DLD1 (cell line): ENCODE results near the gene PTPRN2.

Experiments used
- in situ Hi-C: cut with HindIII; loops from 2 replicates; pipeline ENCODE4 v1.10.0; 2017; ENCODE audit warnings: low sequenced_read_pairs

The PTPRN2 gene

GRCh38 chr7:157558516-157558874 is 1029.1 kb downstream of the PTPRN2 start:
- in situ Hi-C loops: no loop called here

DNA sequence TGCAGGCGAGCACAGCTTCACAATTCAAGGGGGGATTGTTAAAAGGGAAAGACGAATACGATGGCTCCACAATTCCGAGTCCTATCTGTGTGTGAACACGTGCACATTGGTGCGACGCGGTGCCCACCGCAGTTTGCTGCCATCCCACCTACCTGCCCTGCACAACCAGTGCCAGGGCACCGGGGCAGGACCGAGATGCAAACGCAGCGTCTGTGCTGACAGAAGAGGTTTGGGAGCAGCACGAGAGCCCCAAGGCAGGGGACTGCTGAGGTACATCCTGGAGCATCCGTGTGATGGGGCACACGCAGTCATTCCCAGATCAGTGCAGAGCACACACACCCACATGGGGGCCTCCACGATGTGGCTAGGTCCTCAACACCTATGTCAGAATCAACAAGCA is 1029.6 kb downstream of the PTPRN2 start:
- in situ Hi-C loops: no loop called here

DNA sequence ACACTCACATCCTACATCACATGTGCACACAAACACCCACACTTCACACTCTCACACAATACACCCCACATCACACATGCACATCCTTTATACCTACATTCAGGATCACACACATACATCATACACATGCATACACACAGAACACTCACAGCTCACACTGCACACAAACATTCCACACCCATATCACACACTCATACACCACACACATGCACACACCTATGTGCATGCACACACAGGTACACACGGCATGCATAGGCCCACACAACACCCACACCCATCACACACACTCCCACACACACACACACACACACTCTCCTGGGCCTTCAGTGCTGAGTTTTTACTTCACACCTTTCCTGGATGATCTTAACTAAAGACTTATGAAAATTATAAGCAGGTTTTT is 1030.4 kb downstream of the PTPRN2 start:
- in situ Hi-C loops: no loop called here

DNA sequence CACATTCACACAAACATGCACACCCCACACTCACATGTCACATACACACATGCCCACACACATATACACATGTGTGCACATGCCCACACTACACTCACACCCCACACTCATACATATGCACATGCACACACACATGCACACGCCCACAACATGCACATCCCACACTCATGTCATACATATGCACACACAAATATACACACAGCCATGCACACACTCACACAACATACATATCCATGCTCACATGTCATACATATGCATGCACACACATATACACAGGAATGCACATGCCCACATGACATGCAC is 1031.0 kb downstream of the PTPRN2 start:
- in situ Hi-C loops: no loop called here

- in situ Hi-C loops: no loop called here
Measured at GRCh38 chr7:157555944-157556641, 1031.5 kb downstream of the PTPRN2 start.

DNA sequence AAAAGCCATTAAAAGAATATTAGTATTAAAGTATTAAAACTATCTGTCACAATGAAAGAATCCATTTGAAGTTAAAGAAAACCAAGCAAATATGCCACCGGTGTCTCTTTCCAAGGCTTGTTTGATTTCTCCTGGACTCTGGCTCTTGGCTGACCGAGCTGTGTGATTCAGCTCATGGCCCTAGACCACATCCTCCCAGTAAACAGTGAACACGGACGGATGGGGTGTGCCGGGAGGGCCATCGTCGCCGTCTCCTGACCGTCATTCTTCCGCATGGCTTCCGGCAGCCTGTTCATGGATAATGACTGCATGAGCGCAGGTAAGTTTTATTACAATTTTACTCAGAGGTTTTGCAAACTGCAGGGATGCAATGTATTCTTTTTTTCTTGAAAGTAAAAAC is 1032.3 kb downstream of the PTPRN2 start:
- in situ Hi-C loops: no loop called here

DNA sequence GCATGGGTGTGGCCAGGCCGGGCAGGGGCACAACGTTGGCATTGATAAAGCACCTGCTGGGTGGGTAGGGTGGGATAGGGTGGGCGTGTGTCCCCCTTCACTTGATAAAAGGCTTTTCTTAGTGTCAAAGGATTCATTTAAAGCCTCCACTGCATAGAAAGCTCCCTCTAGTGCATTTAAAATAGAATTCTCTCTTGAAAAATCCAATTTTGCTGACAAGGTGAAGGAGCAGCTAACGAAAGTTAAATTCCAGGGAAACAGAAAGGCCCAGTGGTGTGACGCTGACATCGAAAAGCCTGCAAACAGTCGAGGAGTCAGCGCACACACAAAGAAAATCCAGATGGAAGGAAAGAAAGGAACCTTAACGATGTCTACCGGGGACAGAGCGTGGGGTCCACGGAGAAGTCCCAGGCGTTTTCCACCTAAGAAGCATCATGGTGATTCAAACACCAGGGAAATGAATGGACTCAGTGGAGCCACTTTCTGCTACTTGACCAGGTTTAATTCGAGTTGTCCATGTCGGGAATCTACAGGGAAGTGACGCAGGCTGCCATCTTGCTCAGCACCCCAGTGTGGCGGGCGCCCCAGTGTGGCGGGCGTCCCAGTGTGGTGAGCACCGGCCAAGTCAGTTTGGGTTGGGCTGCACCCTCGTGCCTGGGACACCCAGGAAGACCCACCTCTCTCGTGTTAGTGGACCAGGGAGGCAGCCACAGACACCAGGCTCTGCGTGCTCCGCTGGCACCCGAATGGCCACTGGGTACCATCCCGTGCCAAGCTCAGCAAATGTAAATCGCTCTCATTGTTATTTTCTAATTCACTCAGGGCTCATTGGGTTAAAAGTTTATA is 1033.0 kb downstream of the PTPRN2 start:
- in situ Hi-C loops: loop anchor here (5.0 kb wide), 2 partner anchors 37 to 62 kb away; no protein-coding TSS in a partner anchor

- in situ Hi-C loops: loop anchor here (5.0 kb wide), 2 partner anchors 36 to 61 kb away; no protein-coding TSS in a partner anchor
Measured at GRCh38 chr7:157553256-157553655, 1034.4 kb downstream of the PTPRN2 start.

DNA sequence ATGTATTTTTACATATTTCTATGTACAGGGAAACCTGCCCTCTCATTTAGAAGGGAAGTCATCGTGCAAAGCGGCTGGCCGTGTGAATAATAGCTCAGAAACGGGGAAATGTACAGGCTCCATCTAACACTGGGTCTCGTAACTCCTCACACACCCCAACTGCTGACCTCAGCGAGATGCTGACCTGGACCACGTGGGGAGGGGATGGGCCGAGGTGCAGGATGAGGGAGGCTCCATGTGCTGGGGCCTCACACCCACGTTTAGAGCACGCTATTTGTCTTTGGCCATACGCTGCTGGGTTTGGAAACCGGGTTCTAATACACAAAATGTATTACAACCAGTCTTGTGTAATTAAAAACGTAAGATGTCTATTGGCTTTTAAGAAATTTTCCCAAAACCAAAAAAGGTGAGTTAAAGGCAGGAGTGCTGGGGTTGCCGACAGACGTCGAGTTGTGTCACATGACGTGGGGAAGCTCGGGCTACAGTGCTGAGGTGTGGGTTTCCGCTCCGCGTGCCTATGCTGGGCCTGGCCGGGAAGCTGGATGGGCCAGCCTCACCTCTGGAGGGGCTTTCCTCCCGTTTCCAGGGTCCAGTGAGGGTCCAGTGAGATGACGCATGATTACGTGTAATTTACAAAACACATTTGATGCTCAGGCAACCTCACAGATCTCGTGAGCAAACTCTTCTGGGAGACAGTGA is 1035.2 kb downstream of the PTPRN2 start:
- in situ Hi-C loops: loop anchor here (5.0 kb wide), 2 partner anchors 35 to 60 kb away; no protein-coding TSS in a partner anchor

GRCh38 chr7:157551325-157552070 is 1036.1 kb downstream of the PTPRN2 start:
- in situ Hi-C loops: loop anchor here (5.0 kb wide), 2 partner anchors 34 to 59 kb away; no protein-coding TSS in a partner anchor

- in situ Hi-C loops: loop anchor here (5.0 kb wide), 2 partner anchors 33 to 58 kb away; no protein-coding TSS in a partner anchor
Measured at GRCh38 chr7:157550300-157551275, 1037.0 kb downstream of the PTPRN2 start.

- in situ Hi-C loops: loop anchor here (5.0 kb wide), 2 partner anchors 32 to 57 kb away; no protein-coding TSS in a partner anchor
Measured at GRCh38 chr7:157549612-157550299, 1037.9 kb downstream of the PTPRN2 start.

DNA sequence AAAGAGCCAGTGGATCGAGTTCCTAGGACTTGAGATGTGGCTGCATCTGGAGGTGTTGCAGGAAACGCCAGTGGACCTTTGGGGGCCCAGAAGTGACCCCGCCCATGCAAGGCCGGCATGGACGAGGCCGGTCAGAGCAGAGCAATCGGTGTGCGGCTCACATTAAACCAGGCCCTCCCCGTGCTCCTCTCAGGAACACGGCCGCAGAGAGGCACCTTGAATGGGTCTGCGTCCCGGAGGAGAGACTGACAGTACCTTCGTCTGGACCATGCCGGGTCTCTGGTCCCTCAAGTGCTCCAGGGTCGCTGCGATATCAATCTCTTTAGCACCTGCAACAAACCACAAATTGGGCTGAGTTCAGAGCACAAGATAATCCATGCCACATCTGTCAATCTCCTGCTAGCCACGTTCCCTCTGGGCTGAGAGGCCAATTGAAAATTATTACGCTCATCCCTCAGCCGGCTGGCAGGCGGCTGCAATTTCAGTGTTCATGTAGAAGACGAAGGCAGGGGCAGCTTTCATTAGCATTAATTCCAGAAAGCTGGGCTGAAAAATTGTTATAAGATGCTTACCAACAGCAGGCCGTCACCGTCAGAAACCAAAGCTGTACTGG is 1038.8 kb downstream of the PTPRN2 start:
- in situ Hi-C loops: no loop called here

DNA sequence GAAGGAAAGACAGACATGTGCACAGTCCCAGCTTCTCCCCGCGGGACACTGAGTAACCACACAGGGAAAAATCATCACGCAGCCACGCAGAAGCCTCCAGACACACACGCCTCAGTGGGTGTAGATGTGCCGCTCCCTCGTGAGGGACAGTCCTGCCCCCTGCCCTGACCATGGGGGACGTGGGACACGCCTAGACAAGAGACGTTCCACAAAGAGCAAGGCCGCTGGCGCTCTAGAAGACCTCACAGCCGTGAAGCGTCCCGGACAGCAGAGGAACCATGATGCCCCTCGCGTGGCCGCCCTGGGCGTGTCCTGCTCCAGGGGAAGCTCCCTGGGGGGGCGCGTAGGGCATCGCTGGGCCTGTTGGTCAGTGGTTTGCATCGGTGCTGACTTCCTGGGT is 1040.0 kb downstream of the PTPRN2 start:
- in situ Hi-C loops: no loop called here

DNA sequence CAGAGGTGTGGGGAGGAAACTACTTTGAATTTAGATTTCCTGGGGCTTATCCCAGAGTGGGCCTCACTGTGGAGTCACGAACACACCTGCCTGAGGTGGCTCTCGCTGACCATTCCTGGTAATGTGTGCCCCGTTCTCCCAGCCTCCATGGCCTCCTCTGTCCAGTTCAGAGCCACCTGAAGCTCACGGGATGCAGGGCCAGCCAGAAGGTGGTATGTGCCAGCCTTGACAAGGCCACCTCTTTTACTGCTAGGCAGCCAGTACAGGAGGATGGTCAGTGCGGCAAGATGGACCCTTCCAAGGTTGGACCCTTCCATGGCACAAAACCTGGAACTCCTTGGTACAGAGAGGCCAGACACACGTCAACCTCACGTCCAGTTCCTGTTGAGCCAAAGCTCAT is 1040.5 kb downstream of the PTPRN2 start:
- in situ Hi-C loops: no loop called here

GRCh38 chr7:157545681-157546060 is 1042.0 kb downstream of the PTPRN2 start:
- in situ Hi-C loops: no loop called here

DNA sequence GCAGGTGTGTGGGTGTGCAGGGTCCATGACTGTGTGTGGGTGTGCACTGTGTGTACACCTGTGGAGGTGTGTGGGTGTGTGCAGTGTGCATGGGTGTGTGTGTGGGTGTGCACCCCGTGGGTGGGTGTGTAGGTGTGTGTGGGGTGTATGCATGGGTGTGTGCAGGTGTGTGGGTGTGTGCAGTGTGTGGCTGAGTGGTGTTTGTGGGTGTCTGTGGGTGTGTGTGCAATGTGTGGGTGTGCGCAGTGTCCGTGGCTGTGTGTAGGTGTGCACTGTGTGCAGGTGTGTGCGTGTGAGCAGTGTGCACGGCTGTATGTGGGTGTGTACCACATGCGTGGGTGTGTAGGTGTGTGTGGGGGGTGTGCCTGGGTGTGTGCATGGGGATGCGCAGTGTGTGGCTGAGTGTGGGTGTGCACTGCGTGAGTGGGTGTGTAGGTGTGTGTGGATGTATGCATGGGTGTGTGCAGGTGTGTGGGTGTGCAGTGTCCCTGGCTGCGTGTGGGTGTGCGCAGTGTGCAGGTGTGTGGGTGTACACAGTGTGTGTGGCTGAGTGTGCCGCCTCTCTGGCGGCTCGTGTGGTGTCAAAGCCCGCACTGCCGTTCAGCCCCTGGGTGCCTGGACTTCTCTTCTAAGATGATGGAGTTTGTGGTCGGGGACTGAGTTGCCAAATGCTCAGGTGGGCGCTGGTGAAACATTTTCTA is 1042.5 kb downstream of the PTPRN2 start:
- in situ Hi-C loops: no loop called here

DNA sequence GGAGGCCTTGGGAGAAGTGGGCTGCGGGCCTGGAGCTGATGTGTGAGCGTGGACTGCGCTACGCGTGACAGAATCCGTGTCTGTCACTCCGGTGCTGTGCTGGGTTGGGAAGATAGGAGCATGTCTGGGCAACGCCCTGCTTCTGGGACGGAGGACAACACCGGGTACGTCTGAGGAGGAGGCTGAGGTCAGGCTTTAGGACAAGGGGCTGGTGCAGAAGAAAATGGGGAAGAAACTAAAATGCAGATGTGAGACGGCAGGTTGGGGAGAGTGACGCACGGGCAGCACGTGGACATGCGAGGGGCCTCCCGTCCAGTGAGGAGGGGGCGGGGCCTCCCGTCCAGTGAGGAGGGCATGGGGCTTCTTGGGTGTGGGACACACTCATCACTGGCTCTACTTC is 1043.4 kb downstream of the PTPRN2 start:
- in situ Hi-C loops: no loop called here
